ENCODE measurements around the gene GRIN1.

DNA sequence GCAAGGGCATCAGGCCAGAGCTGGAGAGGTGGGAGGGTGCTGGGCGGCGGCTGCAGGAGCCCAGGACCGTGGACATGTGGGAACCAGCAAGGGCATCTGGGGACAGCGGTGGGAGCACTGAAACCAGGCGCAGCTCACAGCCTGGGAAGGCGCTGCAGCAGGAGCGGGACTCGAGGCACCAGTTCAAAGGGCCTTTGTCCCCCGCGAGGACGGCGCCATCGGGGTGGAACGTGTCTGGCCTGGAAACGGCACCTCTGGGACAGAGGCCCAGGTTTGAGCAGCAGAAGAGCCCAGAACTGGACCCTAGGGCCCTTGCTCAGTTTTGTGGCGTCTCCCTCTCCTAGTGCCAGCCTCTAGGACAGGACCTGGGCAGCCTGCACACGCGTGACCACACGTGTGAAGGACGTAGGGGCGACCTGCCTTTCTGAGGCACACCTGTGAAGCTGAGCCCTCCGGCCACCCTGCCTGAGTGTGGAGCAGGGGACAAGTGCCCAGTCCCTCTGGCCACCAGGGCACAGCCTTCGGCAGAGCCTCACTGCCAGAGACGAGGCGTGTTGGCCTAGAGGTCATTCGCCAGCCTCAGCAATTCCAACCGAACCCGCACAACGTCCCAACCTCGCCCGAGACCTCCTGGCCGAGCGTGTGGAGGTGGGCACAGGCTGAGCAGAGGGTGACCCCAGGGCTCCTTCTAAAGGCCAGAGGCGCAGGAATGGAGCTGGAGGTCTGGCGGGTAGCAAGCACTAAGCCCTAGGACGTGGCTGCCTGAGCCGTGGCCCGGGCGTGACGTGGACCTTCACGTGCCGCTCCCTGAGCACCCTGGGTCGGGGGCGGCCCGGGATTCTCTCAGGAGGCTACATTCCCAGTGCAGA lies 35.1 kb downstream of the GRIN1 start:
- TF ChIP-seq FOXP2 (optimal IDR thresholded peaks at IDR 0.05; ENCODE audit: control extremely low read depth, extremely low read length, insufficient read depth) (no peak), EZH2 (IDR thresholded peaks at IDR 0.05) (no peak)
